Hepatic stellate cell (primary cell): Measurements from ENCODE around the gene DMGDH.

Source experiments
- DNase-seq: peaks from one replicate; pipeline ENCODE4 v3.0.0; 2011; ENCODE audit warnings: low spot score

DMGDH gene

GRCh38 chr5:78974011-78974410 is 95.5 kb downstream of the DMGDH start:
- no peak for DNase-seq

- DNase-seq, result peak; percentile 12
Observed at GRCh38 chr5:78972654-78973428, 96.6 kb downstream of the DMGDH start.

- DNase-seq, result no peak
Observed at GRCh38 chr5:78971998-78972397, 97.5 kb downstream of the DMGDH start.

- no peak for DNase-seq
Observed at GRCh38 chr5:78968781-78969180, 100.7 kb downstream of the DMGDH start.

GRCh38 chr5:78964889-78965288 is 104.6 kb downstream of the DMGDH start:
- DNase-seq, result no peak

- no peak for DNase-seq
Observed at GRCh38 chr5:78961743-78962142, 107.7 kb downstream of the DMGDH start.

- DNase-seq, result no peak
Observed at GRCh38 chr5:78959767-78960166, 109.7 kb downstream of the DMGDH start.

GRCh38 chr5:78958672-78959445 is 110.6 kb downstream of the DMGDH start:
- no peak for DNase-seq

- DNase-seq, result no peak
Observed at GRCh38 chr5:78956901-78957300, 112.6 kb downstream of the DMGDH start.

- DNase-seq, result peak; percentile 12
Observed at GRCh38 chr5:78953092-78953800, 116.2 kb downstream of the DMGDH start.
